A549 (cell line): ENCODE measurements around the gene NTNG1. TPM values are rescaled to one million over a fixed set of nuclear protein-coding genes. Genes with fewer than 3 reads are reported as not detected.
A peak's percentile ranks its signal among the peaks of the same experiment; 100 is the strongest.

Source experiments
- ATAC-seq, 2 experiments: fragments of 200-7000 bp in 1 of 2; fragments of >200 bp in 1 of 2; cut with Nextera tagmentation in 1 of 2; cut with Tn5 transposase in 1 of 2; 3 replicates each; pipeline versions ENCODE4 v1.8.0 to v1.9.1; 2018 to 2020; ENCODE audit warnings: mild to moderate bottlenecking in 1 of 2, moderate library complexity in 1 of 2
- CTCF ChIA-PET: fragments of 300-600 bp; sonication (Branson Sonifier 250); formaldehyde crosslinking; extraction: SDS; loops from one replicate; lab custom pipeline; 2021; ENCODE audit warnings: antibody characterized with exemption, inconsistent platforms; lab: Yijun Ruan, JAX
- POLR2A ChIA-PET: fragments of 350-600 bp; formaldehyde crosslinking; extraction: SDS; loops from one replicate; lab custom pipeline; 2021; ENCODE audit warnings: antibody characterized with exemption, inconsistent platforms; lab: Yijun Ruan, JAX
- DNase-seq, 2 experiments: peaks; one replicate each; pipeline versions ENCODE4 v3.0.0 to v3.0.0-alpha.2; 2011 to 2016; ENCODE audit warnings: low read depth in 1 of 2, low spot score in 1 of 2
- FAIRE-seq: peaks from 2 replicates; lab custom pipeline; 2011; peaks lifted over from hg19 to GRCh38; lab: Jason Lieb, UNC
- H3K27ac ChIP-seq, 2 experiments: fragments of >200 bp; sonication (Bioruptor Twin); formaldehyde crosslinking; 3 replicates each; pipeline ENCODE4 v1.5.1; 2016 to 2017
- H3K4me1 ChIP-seq: fragments of >200 bp; sonication (Bioruptor Twin); formaldehyde crosslinking; 3 replicates; pipeline ENCODE4 v1.6.1; 2016
- H3K4me2 ChIP-seq: fragments of >200 bp; sonication (Bioruptor Twin); formaldehyde crosslinking; 3 replicates; pipeline ENCODE4 v1.6.1; 2016
- H3K4me3 ChIP-seq: fragments of >200 bp; sonication (Bioruptor Twin); formaldehyde crosslinking; 3 replicates; pipeline ENCODE4 v1.5.1; 2016
- H3K9me3 ChIP-seq: fragments of >200 bp; sonication (Bioruptor Twin); formaldehyde crosslinking; 3 replicates; pipeline ENCODE4 v1.6.1; 2016
- CEBPB ChIP-seq, 2 experiments: fragments of >200 bp in 1 of 2; sonication (Bioruptor Twin) in 1 of 2; formaldehyde crosslinking in 1 of 2; IDR thresholded peaks; 2 replicates each; pipeline ENCODE4 v1.6.1; 2012 to 2016
- CTCF ChIP-seq: fragments of >200 bp; sonication (Bioruptor Twin); formaldehyde crosslinking; IDR thresholded peaks from 3 replicates; pipeline ENCODE4 v1.5.1; 2016
- EP300 ChIP-seq, 2 experiments: fragments of >200 bp; sonication (Bioruptor Twin); formaldehyde crosslinking; IDR thresholded peaks; 2 replicates in 1 of 2; 3 replicates in 1 of 2; pipeline ENCODE4 v1.6.1; 2016 to 2017
- FOSB ChIP-seq: fragments of 250-450 bp; sonication (Bioruptor Pico); IDR thresholded peaks from 2 replicates; pipeline ENCODE4 v1.5.0; 2020; ENCODE audit warnings: mild to moderate bottlenecking, moderate library complexity
- FOSL2 ChIP-seq, 2 experiments: fragments of 450-650 bp in 1 of 2; fragments of >200 bp in 1 of 2; sonication (Bioruptor Twin) in 1 of 2; formaldehyde crosslinking; IDR thresholded peaks; 2 replicates each; pipeline versions ENCODE4 v1.5.0 to v1.6.1; 2016 to 2020; ENCODE audit warnings: mild to moderate bottlenecking in 1 of 2, moderate library complexity in 1 of 2
- GATA3 ChIP-seq: IDR thresholded peaks from 2 replicates; pipeline ENCODE4 v1.6.1; 2012; ENCODE audit warnings: borderline replicate concordance
- HEYL ChIP-seq: fragments of 250-450 bp; sonication (Bioruptor Pico); IDR thresholded peaks from 2 replicates; pipeline ENCODE4 v1.8.0; 2021; ENCODE audit warnings: mild to moderate bottlenecking, moderate library complexity
- HMGXB4 ChIP-seq: fragments of 250-450 bp; sonication (Bioruptor Pico); IDR thresholded peaks from 2 replicates; pipeline ENCODE4 v1.5.0; 2021; ENCODE audit warnings: mild to moderate bottlenecking, moderate library complexity, borderline replicate concordance
- HOXA7 ChIP-seq: fragments of 250-450 bp; sonication (Bioruptor Pico); IDR thresholded peaks from 2 replicates; pipeline ENCODE4 v1.5.0; 2020; ENCODE audit warnings: mild to moderate bottlenecking, moderate library complexity
- KDM1A ChIP-seq: fragments of 200-600 bp; sonication (generic); IDR thresholded peaks from 2 replicates; pipeline ENCODE4 v1.6.1; 2016; ENCODE audit warnings: low read depth, mild to moderate bottlenecking
- MAX ChIP-seq: IDR thresholded peaks from 2 replicates; pipeline ENCODE4 v1.6.1; 2012
- NR3C1 ChIP-seq: fragments of >200 bp; sonication (Bioruptor Twin); formaldehyde crosslinking; IDR thresholded peaks from 3 replicates; pipeline ENCODE4 v1.6.1; 2017
- PBX3 ChIP-seq: IDR thresholded peaks from 2 replicates; pipeline ENCODE4 v1.6.1; 2012
- POLR2A ChIP-seq: IDR thresholded peaks from 2 replicates; pipeline ENCODE4 v1.6.1; 2012; ENCODE audit warnings: mild to moderate bottlenecking, low read length
- POLR2AphosphoS2 ChIP-seq: conservative IDR thresholded peaks from 2 replicates; pipeline ENCODE4 v1.6.1; 2012; ENCODE audit warnings: low read length, improper control_type of control experiment, inconsistent platforms
- RARB ChIP-seq: fragments of 250-450 bp; sonication (Bioruptor Pico); IDR thresholded peaks from 2 replicates; pipeline ENCODE4 v1.8.0; 2021; ENCODE audit warnings: mild to moderate bottlenecking, moderate library complexity
- RNF2 ChIP-seq: fragments of 200-600 bp; sonication (generic); IDR thresholded peaks from 2 replicates; pipeline ENCODE4 v1.6.1; 2016; ENCODE audit warnings: low read depth, mild to moderate bottlenecking, antibody characterized with exemption, moderate library complexity, borderline replicate concordance
- SREBF2 ChIP-seq: fragments of 450-650 bp; IDR thresholded peaks from 2 replicates; pipeline ENCODE4 v1.6.1; 2014; ENCODE audit warnings: mild to moderate bottlenecking, moderate library complexity
- WGBS: methylation state at CpG from one replicate; pipeline ENCODE4 v1.1.6; 2017; ENCODE audit errors: missing lambda C conversion rate; 5-methylcytosine and 5-hydroxymethylcytosine counted together
- polyA plus RNA-seq, 4 experiments: library from polyadenylated mRNA; depleted of rRNA in 3 of 4; stranded (reverse); fragments of >200 nt; fragmentation: RNase III in 1 of 4; extraction: RNeasy Plus Mini Kit Qiagen cat#74134 plus additional on column Dnase treatment in 1 of 4; gene quantifications; 2 replicates in 3 of 4; 3 replicates in 1 of 4; pipeline ENCODE4 v1.2.3, GENCODE V29; 2011 to 2017
- TF ChIP-seq, protein P1 (sequence below): fragments of >200 bp; sonication (Bioruptor Twin); formaldehyde crosslinking; IDR thresholded peaks from 3 replicates; pipeline ENCODE4 v1.6.1; 2016
- TF ChIP-seq, protein P2 (sequence below): fragments of 450-650 bp; IDR thresholded peaks from 2 replicates; pipeline ENCODE4 v1.6.1; 2014; ENCODE audit warnings: antibody characterized with exemption
- TF ChIP-seq, protein P3 (sequence below): fragments of 150-350 bp; IDR thresholded peaks from 2 replicates; pipeline ENCODE4 v1.6.1; 2014; ENCODE audit warnings: low read depth, mild to moderate bottlenecking, low read length

Gene NTNG1
- polyA plus RNA-seq, 2 of the 4 experiments (the other 2 are of a cell fraction), result not detected

GRCh38 chr1:107309962-107310361 is 169.1 kb downstream of the NTNG1 start:
- Histone ChIP-seq H3K27ac (no peak overlapping the region), H3K9me3 (no peaks in the 10 kb centered on the region), H3K4me3 (no peak overlapping the region), H3K4me2 (no peak overlapping the region), H3K4me1 (no peaks in the 10 kb centered on the region)
- DNase-seq (no peak), ATAC-seq (no peak), FAIRE-seq (no peak)
- no peak for TF ChIP-seq EP300 (IDR thresholded peaks at IDR 0.05)
- no peak for TF ChIP-seq POLR2A
- no peak for TF ChIP-seq RNF2
- TF ChIP-seq, protein P1, sequence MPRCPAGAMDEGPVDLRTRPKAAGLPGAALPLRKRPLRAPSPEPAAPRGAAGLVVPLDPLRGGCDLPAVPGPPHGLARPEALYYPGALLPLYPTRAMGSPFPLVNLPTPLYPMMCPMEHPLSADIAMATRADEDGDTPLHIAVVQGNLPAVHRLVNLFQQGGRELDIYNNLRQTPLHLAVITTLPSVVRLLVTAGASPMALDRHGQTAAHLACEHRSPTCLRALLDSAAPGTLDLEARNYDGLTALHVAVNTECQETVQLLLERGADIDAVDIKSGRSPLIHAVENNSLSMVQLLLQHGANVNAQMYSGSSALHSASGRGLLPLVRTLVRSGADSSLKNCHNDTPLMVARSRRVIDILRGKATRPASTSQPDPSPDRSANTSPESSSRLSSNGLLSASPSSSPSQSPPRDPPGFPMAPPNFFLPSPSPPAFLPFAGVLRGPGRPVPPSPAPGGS, result no peak
- no peak for TF ChIP-seq HOXA7 (CRISPR knock-in tag)
- no peak for TF ChIP-seq HEYL (CRISPR knock-in tag)
- TF ChIP-seq POLR2AphosphoS2, result no peak
- no peak for TF ChIP-seq CEBPB (IDR thresholded peaks at IDR 0.05)
- no peak for TF ChIP-seq NR3C1
- no peak for TF ChIP-seq MAX
- TF ChIP-seq SREBF2, result no peak
- TF ChIP-seq RARB (CRISPR knock-in tag), result no peak
- TF ChIP-seq KDM1A, result no peak
- no peak for TF ChIP-seq PBX3
- ChIA-PET CTCF (no interaction called here), POLR2A (no interaction called here)
- 0% methylated on average over 1 of the region's 1 CpG for WGBS

- no peak for TF ChIP-seq FOSB
- TF ChIP-seq, protein P2, sequence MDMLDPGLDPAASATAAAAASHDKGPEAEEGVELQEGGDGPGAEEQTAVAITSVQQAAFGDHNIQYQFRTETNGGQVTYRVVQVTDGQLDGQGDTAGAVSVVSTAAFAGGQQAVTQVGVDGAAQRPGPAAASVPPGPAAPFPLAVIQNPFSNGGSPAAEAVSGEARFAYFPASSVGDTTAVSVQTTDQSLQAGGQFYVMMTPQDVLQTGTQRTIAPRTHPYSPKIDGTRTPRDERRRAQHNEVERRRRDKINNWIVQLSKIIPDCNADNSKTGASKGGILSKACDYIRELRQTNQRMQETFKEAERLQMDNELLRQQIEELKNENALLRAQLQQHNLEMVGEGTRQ, result no peak
- TF ChIP-seq HMGXB4 (CRISPR knock-in tag), result no peak
- TF ChIP-seq NR3C1, result no peak
- no peak for TF ChIP-seq SREBF2
- DNase-seq, result no peak
- Histone ChIP-seq H3K4me2 (no peak overlapping the region), H3K4me3 (no peak overlapping the region), H3K9me3 (no peaks in the 10 kb centered on the region), H3K4me1 (no peaks in the 10 kb centered on the region), H3K27ac (no peak overlapping the region)
- CTCF ChIA-PET, result no interaction called here
- no peak for ATAC-seq
- WGBS, result 0% methylated on average over 1 of the region's 1 CpG
- POLR2A ChIA-PET, result no interaction called here
- no peak for FAIRE-seq
Observed at GRCh38 chr1:107315652-107316051, 174.8 kb downstream of the NTNG1 start.

GRCh38 chr1:107318932-107319331 is 178.1 kb downstream of the NTNG1 start:
- Histone ChIP-seq H3K27ac (no peak overlapping the region), H3K9me3 (no peaks in the 10 kb centered on the region), H3K4me2 (no peak overlapping the region), H3K4me1 (no peaks in the 10 kb centered on the region), H3K4me3 (no peak overlapping the region)
- POLR2A ChIA-PET, result no interaction called here
- CTCF ChIA-PET, result no interaction called here
- WGBS, result 0% methylated on average over 2 of the region's 2 CpGs
- ATAC-seq, result no peak
- peak in 1 of 2 experiments; percentile 0 for DNase-seq
- no peak for TF ChIP-seq MAX
- TF ChIP-seq HEYL (CRISPR knock-in tag), result no peak
- TF ChIP-seq, protein P3, sequence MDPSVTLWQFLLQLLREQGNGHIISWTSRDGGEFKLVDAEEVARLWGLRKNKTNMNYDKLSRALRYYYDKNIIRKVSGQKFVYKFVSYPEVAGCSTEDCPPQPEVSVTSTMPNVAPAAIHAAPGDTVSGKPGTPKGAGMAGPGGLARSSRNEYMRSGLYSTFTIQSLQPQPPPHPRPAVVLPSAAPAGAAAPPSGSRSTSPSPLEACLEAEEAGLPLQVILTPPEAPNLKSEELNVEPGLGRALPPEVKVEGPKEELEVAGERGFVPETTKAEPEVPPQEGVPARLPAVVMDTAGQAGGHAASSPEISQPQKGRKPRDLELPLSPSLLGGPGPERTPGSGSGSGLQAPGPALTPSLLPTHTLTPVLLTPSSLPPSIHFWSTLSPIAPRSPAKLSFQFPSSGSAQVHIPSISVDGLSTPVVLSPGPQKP, result no peak
- TF ChIP-seq GATA3, result no peak
- TF ChIP-seq FOSL2 (IDR thresholded peaks at IDR 0.05), result no peak
- no peak for TF ChIP-seq FOSL2 (CRISPR knock-in tag; IDR thresholded peaks at IDR 0.05)
- no peak for TF ChIP-seq CTCF
- FAIRE-seq, result no peak
